ENCODE data around the gene PLAAT5. TPM values are rescaled to one million over a fixed set of nuclear protein-coding genes. Genes with fewer than 3 reads are reported as not detected.
"Not testable (repeated sequence)": the region's sequence is repeated elsewhere in the genome, so short reads cannot be mapped to it uniquely, and the experiment has no call there.

The PLAAT5 gene
- total and polyA plus RNA-seq, 4 experiments from 2014 or later: not detected

- H3K27ac Mint-ChIP-seq: peak overlapping the region in 3 of 7 donors; percentile 69 to 85 (median 85)
- ChIA-PET POLR2A (ENCODE audit: partially characterized antibody) (interaction anchor here (0.9 to 1.4 kb wide), 2 partner anchors 8 to 38 kb away, joined by 3 to 4 read pairs; no protein-coding TSS in a partner anchor), CTCF (ENCODE audit: partially characterized antibody) (interaction anchor here (1.8 kb wide), 1 partner anchor 24 kb away, joined by 5 read pairs; no protein-coding TSS in a partner anchor)
- intact Hi-C loops (cut with micrococcal nuclease); H3K36me3 ChIP-seq (ENCODE audit: insufficient read depth, low read length); H3K27me3 ChIP-seq (ENCODE audit: insufficient read depth, low read length); H3K36me3 Mint-ChIP-seq; H3K4me3 Mint-ChIP-seq; H3K9me3 ChIP-seq (ENCODE audit: control insufficient read depth in 1 of 2, low read length in 2 of 2); DNase-seq; H3K4me3 ChIP-seq (ENCODE audit: low read length in 2 of 2); H3K9me3 Mint-ChIP-seq; H3K27ac ChIP-seq (ENCODE audit: low read depth, low read length); H3K27me3 Mint-ChIP-seq: not testable (repeated sequence)
- H3K4me1 Mint-ChIP-seq: peaks cover 33 to 47% (median 41%) of the 10 kb centered on the region in 4 donors
- peaks cover 44% of the 10 kb centered on the region for H3K4me1 ChIP-seq (ENCODE audit: insufficient read depth, low read length)
These were observed 37.8 kb upstream of the PLAAT5 start for GRCh38 chr11:63528729-63529278.

GRCh38 chr11:63528156-63528555 lies 37.2 kb upstream of the PLAAT5 start:
- H3K27me3 Mint-ChIP-seq; H3K27me3 ChIP-seq (ENCODE audit: insufficient read depth, low read length); H3K36me3 ChIP-seq (ENCODE audit: insufficient read depth, low read length); H3K9me3 ChIP-seq (ENCODE audit: control insufficient read depth in 1 of 2, low read length in 2 of 2); POLR2A ChIA-PET (ENCODE audit: partially characterized antibody); H3K36me3 Mint-ChIP-seq; H3K27ac ChIP-seq (ENCODE audit: low read depth, low read length); H3K4me3 ChIP-seq (ENCODE audit: low read length in 2 of 2); H3K4me3 Mint-ChIP-seq; intact Hi-C loops (cut with micrococcal nuclease); H3K9me3 Mint-ChIP-seq; DNase-seq: not testable (repeated sequence)
- Mint-ChIP-seq H3K27ac (peak overlapping the region in 1 of 7 donors; percentile 76), H3K4me1 (peaks cover 28 to 40% (median 35%) of the 10 kb centered on the region in 4 donors)
- peaks cover 38% of the 10 kb centered on the region for H3K4me1 ChIP-seq (ENCODE audit: insufficient read depth, low read length)
- CTCF ChIA-PET (ENCODE audit: partially characterized antibody): interaction anchor here (1.8 kb wide), 1 partner anchor 24 kb away, joined by 5 read pairs; no protein-coding TSS in a partner anchor

GRCh38 chr11:63527667-63528066 lies 36.7 kb upstream of the PLAAT5 start:
- Mint-ChIP-seq H3K27ac (peak overlapping the region in 3 of 7 donors; percentile 23 to 76 (median 31)), H3K36me3 (no peaks in the 10 kb centered on the region), H3K4me3 (no peak overlapping the region), H3K4me1 (peaks cover 24 to 35% (median 30%) of the 10 kb centered on the region in 4 donors), H3K27me3 (no peaks in the 10 kb centered on the region), H3K9me3 (peaks cover 0 to 4% (median 0%) of the 10 kb centered on the region in 8 donors)
- H3K27me3 ChIP-seq (ENCODE audit: insufficient read depth, low read length): no peaks in the 10 kb centered on the region
- no peaks in the 10 kb centered on the region for H3K36me3 ChIP-seq (ENCODE audit: insufficient read depth, low read length)
- CTCF ChIA-PET (ENCODE audit: partially characterized antibody): no interaction called here
- POLR2A ChIA-PET (ENCODE audit: partially characterized antibody): interaction anchor here (0.6 kb wide), 1 partner anchor 9 kb away, joined by 3 read pairs; the partner anchor contains the start of gene PLAAT4
- no peak overlapping the region for H3K27ac ChIP-seq (ENCODE audit: low read depth, low read length)
- H3K9me3 ChIP-seq (ENCODE audit: control insufficient read depth in 1 of 2, low read length in 2 of 2): no peaks in the 10 kb centered on the region
- intact Hi-C loops (cut with micrococcal nuclease): no loop called here
- H3K4me3 ChIP-seq (ENCODE audit: low read length in 2 of 2): no peak overlapping the region
- peaks cover 33% of the 10 kb centered on the region for H3K4me1 ChIP-seq (ENCODE audit: insufficient read depth, low read length)
- no peak for DNase-seq

- Mint-ChIP-seq H3K4me3 (no peak overlapping the region), H3K36me3 (no peaks in the 10 kb centered on the region), H3K9me3 (peaks cover 0 to 4% (median 0%) of the 10 kb centered on the region in 8 donors), H3K27ac (no peak overlapping the region), H3K4me1 (peaks cover 14 to 22% (median 18%) of the 10 kb centered on the region in 4 donors), H3K27me3 (no peaks in the 10 kb centered on the region)
- no peaks in the 10 kb centered on the region for H3K9me3 ChIP-seq (ENCODE audit: control insufficient read depth in 1 of 2, low read length in 2 of 2)
- CTCF ChIA-PET (ENCODE audit: partially characterized antibody): no interaction called here
- H3K36me3 ChIP-seq (ENCODE audit: insufficient read depth, low read length): no peaks in the 10 kb centered on the region
- intact Hi-C loops (cut with micrococcal nuclease): no loop called here
- peaks cover 15% of the 10 kb centered on the region for H3K4me1 ChIP-seq (ENCODE audit: insufficient read depth, low read length)
- no peaks in the 10 kb centered on the region for H3K27me3 ChIP-seq (ENCODE audit: insufficient read depth, low read length)
- H3K27ac ChIP-seq (ENCODE audit: low read depth, low read length): no peak overlapping the region
- no peak for DNase-seq
- POLR2A ChIA-PET (ENCODE audit: partially characterized antibody): interaction anchor here (0.6 to 2.5 kb wide), 4 partner anchors 8 to 31 kb away, joined by 3 to 9 read pairs (median 6); partner anchors contain the start of gene PLAAT4
- H3K4me3 ChIP-seq (ENCODE audit: low read length in 2 of 2): no peak overlapping the region
These were observed 32.2 kb upstream of the PLAAT5 start for GRCh38 chr11:63523151-63523550.

GRCh38 chr11:63521896-63522295 lies 30.9 kb upstream of the PLAAT5 start:
- Mint-ChIP-seq H3K27ac (peak overlapping the region in 2 of 7 donors; percentile 32 to 59), H3K9me3 (peaks cover 0 to 4% (median 0%) of the 10 kb centered on the region in 8 donors), H3K36me3 (no peaks in the 10 kb centered on the region), H3K4me1 (peaks cover 18 to 33% (median 26%) of the 10 kb centered on the region in 4 donors), H3K4me3 (no peak overlapping the region), H3K27me3 (no peaks in the 10 kb centered on the region)
- H3K36me3 ChIP-seq (ENCODE audit: insufficient read depth, low read length): no peaks in the 10 kb centered on the region
- CTCF ChIA-PET (ENCODE audit: partially characterized antibody): no interaction called here
- DNase-seq: no peak
- H3K27me3 ChIP-seq (ENCODE audit: insufficient read depth, low read length): no peaks in the 10 kb centered on the region
- intact Hi-C loops (cut with micrococcal nuclease): no loop called here
- POLR2A ChIA-PET (ENCODE audit: partially characterized antibody): interaction anchor here (1.9 to 8.7 kb wide), 3 partner anchors 13 to 32 kb away, joined by 7 to 101 read pairs (median 9); partner anchors contain the start of gene PLAAT4
- no peak overlapping the region for H3K4me3 ChIP-seq (ENCODE audit: low read length in 2 of 2)
- H3K9me3 ChIP-seq (ENCODE audit: control insufficient read depth in 1 of 2, low read length in 2 of 2): no peaks in the 10 kb centered on the region
- peaks cover 18% of the 10 kb centered on the region for H3K4me1 ChIP-seq (ENCODE audit: insufficient read depth, low read length)
- no peak overlapping the region for H3K27ac ChIP-seq (ENCODE audit: low read depth, low read length)

GRCh38 chr11:63520606-63521170 lies 29.7 kb upstream of the PLAAT5 start:
- H3K27me3 ChIP-seq (ENCODE audit: insufficient read depth, low read length): no peaks in the 10 kb centered on the region
- Mint-ChIP-seq H3K36me3 (no peaks in the 10 kb centered on the region), H3K9me3 (peaks cover 0 to 4% (median 0%) of the 10 kb centered on the region in 8 donors), H3K4me3 (no peak overlapping the region), H3K27me3 (no peaks in the 10 kb centered on the region), H3K4me1 (peaks cover 18 to 35% (median 26%) of the 10 kb centered on the region in 4 donors), H3K27ac (peak overlapping the region in 3 of 7 donors; percentile 25 to 48 (median 33))
- intact Hi-C loops (cut with micrococcal nuclease): no loop called here
- H3K36me3 ChIP-seq (ENCODE audit: insufficient read depth, low read length): no peaks in the 10 kb centered on the region
- peaks cover 18% of the 10 kb centered on the region for H3K4me1 ChIP-seq (ENCODE audit: insufficient read depth, low read length)
- H3K27ac ChIP-seq (ENCODE audit: low read depth, low read length): no peak overlapping the region
- POLR2A ChIA-PET (ENCODE audit: partially characterized antibody): interaction anchor here (1.2 to 8.7 kb wide), 3 partner anchors 8 to 32 kb away, joined by 3 to 101 read pairs (median 5); partner anchors contain the start of gene PLAAT4
- H3K9me3 ChIP-seq (ENCODE audit: control insufficient read depth in 1 of 2, low read length in 2 of 2): no peaks in the 10 kb centered on the region
- no peak for DNase-seq
- CTCF ChIA-PET (ENCODE audit: partially characterized antibody): interaction anchor here (1.2 to 3.8 kb wide), 3 partner anchors 11 to 54 kb away, joined by 3 to 11 read pairs (median 6); partner anchors contain the start of gene PLAAT4
- no peak overlapping the region for H3K4me3 ChIP-seq (ENCODE audit: low read length in 2 of 2)

- DNase-seq: peak in 4 of 5 donors; percentile 41 to 58 (median 48)
- intact Hi-C loops (cut with micrococcal nuclease): loop anchor here (1.0 kb wide), 1 partner anchor 13 kb away; no protein-coding TSS in a partner anchor
- ChIA-PET CTCF (ENCODE audit: partially characterized antibody) (interaction anchor here (1.2 to 3.8 kb wide), 6 partner anchors 10 to 118 kb away, joined by 3 to 11 read pairs (median 4); partner anchors contain the start of gene PLAAT4), POLR2A (ENCODE audit: partially characterized antibody) (interaction anchor here (1.1 to 8.7 kb wide), 6 partner anchors 11 to 95 kb away, joined by 3 to 101 read pairs (median 4); partner anchors contain the start of gene PLAAT4)
- peaks cover 0 to 4% (median 0%) of the 10 kb centered on the region in 8 donors for H3K9me3 Mint-ChIP-seq
- no peaks in the 10 kb centered on the region for H3K27me3 Mint-ChIP-seq
- Histone ChIP-seq H3K4me1 (ENCODE audit: insufficient read depth, low read length) (peaks cover 18% of the 10 kb centered on the region), H3K9me3 (ENCODE audit: control insufficient read depth in 1 of 2, low read length in 2 of 2) (no peaks in the 10 kb centered on the region), H3K4me3 (ENCODE audit: low read length in 2 of 2) (no peak overlapping the region), H3K27me3 (ENCODE audit: insufficient read depth, low read length) (no peaks in the 10 kb centered on the region), H3K27ac (ENCODE audit: low read depth, low read length) (peak overlapping the region; percentile 3), H3K36me3 (ENCODE audit: insufficient read depth, low read length) (no peaks in the 10 kb centered on the region)
- H3K27ac Mint-ChIP-seq: peak overlapping the region; percentile 65 to 93 (median 76)
- H3K4me3 Mint-ChIP-seq: peak overlapping the region in 7 of 8 donors; percentile 15 to 55 (median 50)
- H3K4me1 Mint-ChIP-seq: peaks cover 18 to 35% (median 26%) of the 10 kb centered on the region in 4 donors
- H3K36me3 Mint-ChIP-seq: no peaks in the 10 kb centered on the region
These were observed 27.6 kb upstream of the PLAAT5 start for GRCh38 chr11:63518548-63518947.
